NCI-H526 treated with DMSO at 0.1 percent for 48 hours (cell line): ENCODE measurements around the gene CAMK2N1.

Experiments used
- DNase-seq: peaks from one replicate; lab custom pipeline; 2025; lab: John Stamatoyannopoulos, UW

CAMK2N1 gene

DNA sequence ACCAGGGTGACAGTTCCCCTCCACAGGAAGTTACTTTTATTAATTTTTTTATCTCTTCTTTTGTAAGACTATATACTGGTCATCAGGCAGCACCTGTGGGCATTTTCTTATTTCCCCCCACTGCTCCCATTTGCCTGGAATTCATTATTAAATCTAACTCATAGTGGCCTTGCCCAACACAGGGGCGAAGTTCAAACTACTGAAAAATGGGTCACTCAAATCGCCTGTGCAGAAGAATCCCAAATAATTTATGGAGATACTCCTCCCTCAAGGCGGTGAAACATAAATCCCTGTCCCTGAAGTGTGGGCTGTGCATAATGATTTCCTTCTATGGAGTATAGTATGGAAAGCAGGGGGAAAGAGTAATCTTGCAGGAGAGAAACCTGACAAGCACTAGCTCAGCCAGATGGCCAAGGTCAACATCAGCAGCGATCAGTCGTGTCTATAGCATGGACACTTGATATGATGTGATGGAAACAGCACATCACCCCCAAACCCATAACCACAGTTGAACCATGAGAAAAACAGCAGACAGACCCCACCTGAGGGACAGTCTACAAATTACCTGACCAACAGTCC, 7.9 kb downstream of the CAMK2N1 start:
- DNase-seq, result no peak

DNA sequence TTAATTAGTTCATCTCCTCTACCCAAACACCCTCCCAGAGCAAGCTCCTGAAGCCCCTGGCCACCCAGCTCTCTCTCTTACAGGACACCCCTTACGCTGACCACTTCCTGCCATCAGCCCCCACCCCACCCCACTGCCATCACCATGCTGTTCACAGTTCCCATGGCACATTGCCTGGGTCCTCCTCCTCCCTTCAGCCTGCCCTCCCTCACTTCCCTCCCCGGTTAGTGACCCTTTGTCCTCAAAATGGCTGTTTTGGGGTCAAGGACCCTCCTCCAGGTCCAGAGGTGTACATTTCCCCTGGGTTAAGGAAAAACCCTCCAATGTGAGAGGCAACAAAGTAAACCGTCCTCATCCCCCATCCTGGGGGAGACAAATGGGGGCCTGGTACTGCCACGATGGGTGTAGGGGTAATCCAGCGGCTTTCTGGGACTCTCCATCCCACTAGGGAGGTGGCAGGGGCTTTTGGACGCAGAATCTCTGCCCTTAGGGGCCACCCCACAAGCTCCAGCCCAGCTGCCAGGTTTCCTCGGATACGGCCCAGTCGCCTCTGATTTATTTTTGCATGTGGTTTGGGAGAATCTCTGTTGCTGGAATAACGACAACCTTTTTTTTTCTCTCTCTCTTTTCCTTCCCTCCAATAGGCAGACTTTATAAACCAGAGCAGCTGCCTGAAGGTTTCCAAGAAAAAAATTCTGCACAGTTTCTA, 8.5 kb downstream of the CAMK2N1 start:
- DNase-seq, result no peak

DNA sequence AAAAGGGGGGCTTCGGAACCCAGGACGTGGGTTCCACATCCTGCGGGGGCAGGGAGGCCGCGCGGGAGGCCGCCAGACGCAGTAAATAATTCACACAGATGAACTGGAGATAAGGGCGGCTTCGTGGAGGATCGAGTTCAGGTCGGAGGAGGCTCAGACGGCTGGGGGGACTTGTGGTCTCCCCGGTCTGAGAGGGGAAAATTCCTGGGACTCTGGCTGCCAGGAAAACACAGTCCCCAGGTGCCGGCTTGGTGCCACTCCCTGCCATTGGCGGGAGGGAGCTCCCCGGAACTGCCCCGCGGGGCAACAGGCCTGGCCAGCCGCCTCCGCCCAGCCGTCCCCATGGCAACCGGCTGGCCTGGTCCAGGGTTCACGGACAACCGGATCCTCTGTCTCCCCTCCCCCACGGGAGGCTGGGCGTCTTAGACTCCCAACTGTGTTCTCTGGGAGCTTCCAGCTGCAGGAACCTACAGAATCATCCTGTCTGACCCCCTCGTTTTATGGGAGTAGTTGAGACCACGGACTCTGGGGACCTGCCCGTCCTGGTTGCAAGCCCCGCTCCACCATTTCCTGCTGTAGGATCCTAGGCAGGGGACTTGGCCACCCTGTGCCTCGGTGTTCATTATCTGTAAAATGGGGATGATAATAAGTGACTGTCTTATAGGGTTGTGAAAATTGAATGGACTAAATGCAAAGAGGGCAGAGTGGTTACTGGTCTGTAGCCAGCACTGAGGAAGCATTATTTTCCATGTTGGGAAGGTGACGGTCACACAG, 9.6 kb downstream of the CAMK2N1 start:
- DNase-seq, result no peak

DNA sequence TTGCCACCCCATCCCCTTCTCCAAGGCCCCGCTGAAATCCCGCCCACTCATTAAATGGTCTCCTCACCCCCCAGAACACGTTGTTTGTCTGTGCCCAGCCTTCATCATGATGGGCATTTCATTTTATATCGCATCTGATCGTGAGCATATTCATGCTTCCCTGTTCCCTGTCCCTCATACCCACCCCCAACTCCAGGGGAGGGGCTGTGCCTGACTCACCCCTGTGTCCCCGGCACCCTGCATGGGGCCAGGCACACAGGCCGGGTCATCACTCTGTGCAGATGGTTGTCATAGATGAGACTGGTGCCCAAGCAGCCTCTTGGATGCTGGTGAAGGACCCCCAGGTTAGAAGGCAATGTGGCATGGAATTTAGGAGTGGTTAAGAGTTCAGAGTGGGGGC, 11.0 kb downstream of the CAMK2N1 start:
- DNase-seq, result no peak

DNA sequence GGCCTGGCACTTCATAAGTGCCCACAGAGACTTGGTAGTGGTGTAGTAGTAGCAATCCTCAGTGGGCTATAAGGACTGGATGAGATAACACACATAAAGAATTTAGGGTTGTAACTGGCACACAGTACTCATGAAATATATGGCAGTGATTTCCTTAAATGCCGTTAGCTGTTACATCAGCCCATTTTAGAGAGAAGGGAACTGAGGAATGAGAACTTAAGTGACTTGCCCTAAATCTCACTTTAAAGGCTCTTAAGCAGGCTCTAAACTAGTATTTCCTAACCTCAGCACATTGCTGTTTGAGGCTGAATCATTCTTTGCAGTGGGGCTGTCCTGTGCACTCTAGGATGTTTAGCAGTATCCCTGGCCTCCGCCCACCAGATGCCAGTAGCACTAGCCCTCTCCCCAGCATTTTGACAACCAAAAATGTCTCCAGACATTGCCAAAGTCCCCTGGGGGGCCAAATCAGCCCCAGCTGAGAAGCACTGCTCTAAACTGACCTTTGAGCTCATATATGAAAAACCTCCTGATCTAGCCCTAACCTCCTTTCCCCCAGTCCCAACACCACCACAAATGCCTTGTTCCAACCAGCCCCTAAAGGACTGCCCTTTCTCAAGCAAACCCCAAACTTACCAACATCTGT, 11.6 kb downstream of the CAMK2N1 start:
- DNase-seq, result no peak

DNA sequence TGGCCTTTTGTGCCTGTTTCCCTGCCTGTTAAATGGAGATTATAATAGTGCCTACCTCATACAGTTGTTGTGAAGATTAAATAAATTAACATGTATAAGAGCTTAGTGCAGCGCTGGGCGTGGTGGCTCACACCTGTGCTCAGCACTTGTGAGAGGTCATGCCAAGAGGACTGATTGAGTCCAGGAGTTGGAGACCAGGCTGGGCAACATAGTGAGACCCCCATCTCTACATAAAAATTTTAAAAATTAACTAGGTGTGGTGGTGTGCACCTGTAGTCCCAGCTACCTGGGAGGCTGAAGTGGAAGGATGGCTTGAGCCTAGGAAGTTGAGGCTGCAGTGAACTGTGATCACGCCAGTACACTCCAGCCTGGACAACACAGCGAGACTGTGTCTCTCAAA, 12.1 kb downstream of the CAMK2N1 start:
- DNase-seq, result no peak

DNA sequence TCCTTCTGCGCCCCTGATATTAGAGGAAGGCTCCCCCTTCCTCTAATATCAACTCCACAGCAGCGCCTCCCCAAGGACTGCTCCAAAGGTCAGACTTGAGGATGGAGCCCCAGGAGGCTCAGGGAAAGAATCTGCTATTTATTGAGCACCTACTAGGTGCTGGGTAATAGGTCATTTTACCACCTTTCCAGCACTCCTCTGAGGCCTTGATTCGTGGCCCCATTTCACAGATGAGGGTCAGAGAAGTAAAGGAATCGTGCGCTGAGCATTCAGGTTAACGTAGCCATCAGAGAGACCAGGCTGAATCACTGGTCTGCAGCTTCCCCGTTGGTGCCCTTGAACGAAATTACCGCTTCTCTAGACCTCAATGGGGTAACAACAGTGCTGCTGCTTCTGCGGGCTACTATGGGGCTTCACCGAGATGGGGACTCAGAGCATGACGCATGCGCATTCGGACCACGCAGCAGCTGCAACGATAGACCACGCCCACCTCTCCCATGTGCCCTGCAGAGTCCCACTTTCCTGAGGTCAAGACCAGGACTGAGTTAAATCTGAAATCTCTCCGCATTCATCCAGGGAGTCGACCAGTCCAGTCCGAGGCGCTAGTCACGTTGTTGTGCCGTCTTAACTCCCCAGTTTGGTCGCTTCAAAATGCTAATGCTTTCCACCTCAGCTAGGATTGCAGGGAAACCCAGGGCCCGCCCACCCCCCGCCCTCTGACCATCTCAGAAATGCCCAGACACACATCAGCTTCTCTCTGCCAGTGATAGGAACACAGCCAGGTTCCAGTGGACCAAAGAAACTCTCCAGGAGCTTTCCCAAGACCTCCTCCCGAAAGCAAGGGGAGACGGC, 12.9 kb downstream of the CAMK2N1 start:
- no peak for DNase-seq

DNA sequence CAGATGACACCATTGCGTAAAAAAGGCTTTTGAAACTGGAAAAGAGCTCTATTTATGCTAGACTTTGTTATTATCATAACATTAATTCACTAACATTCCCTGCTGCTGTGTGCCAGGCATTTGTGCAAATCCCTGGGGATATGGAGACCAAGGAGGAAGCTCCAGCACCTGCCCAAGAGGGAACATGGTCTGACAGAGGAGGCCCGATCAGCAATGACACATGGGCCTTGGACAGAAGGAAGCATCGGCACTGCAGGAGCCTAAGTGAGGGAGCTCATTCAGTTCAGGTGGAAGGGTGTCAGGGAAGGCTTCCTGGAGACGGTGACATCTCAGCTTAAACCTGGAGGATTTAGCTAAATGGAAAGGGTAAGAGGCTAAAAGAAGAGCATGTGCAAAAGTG, 13.9 kb downstream of the CAMK2N1 start:
- no peak for DNase-seq

DNA sequence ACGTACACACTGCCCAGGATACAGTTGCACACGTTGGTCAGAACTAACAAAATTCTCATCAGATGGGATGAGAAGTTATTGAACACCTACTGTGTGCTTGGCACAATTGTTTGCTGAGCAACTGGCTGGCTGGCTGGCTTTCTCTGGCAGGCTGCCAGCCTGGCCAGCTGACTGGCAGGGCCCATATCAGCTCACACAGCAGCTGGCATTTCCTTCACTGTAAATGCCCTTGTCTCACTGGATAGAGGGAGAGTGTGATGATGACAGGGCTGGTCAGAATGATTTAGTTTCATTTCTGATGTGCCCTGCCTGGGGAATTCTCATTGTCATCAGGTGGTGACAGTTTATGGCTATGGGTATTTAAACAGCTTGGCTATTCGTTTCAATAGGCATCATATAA, 15.8 kb downstream of the CAMK2N1 start:
- no peak for DNase-seq

DNA sequence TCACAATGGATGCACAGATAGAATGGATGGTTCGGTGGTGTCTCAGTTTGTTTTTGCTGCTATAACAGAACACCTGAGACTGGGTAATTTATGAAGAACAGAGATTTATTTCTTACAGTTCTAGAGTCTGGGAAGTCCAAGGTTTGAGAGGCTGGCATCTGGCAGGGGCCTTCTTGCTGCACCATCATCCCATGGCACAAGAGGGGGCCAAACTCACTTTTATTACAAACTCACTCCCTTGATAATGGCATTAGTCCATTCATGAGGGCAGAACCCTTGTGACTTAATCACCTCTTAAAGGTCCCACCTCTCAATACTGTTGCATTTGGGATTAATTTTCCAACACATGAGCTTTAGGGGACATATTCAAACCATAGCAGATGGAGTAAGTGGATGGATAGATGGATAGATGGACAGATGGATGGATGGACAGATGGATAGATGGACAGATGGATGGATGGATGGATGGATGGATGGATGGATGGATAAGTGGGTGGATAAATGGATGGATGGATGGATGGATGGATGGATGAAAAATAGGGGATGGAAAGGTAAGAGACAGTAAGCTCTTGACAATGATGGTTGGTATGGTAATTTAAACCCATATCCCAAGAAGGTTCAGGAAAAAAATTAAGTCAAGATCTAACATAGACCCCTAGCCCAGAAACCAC, 16.5 kb downstream of the CAMK2N1 start:
- no peak for DNase-seq

DNA sequence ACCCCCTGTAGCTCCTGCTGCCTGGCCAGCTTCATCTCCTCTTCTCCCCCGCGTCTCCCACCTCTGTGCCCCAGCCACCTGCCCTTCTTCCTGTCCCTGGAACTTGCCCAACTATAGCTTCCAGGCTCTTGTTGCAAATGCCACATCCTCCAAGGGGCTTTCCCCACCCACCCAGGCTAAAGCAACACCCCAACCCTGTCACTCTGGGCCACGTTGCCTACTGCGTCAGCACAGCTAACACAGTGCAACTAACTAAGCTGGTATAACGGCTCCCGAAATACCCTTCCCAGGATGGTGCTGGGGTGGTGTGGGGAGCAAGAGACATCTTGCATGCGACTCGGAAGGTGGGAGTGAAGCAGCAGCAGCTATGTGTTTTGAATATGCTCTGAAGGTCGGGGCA, 19.7 kb downstream of the CAMK2N1 start:
- DNase-seq, result no peak

DNA sequence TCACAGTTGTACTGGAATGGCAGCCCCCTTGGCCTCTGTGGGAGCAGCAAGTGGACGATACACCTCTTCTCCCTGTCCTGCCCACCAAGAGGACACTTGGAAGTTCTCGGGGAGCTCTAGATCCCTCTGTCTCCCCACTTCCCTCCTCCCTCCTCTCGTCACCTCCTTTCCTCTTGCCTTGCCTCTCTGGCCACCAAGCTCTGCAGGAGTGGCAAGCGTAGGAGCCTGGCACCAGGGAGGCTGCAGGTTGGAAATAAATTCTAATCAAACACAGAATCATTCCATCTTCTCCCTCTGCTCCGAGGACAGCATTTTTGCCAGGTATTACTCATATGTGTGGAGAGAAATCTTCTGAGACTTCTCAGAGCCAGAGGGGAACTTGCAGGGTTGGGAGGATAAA, 20.8 kb downstream of the CAMK2N1 start:
- DNase-seq, result no peak

DNA sequence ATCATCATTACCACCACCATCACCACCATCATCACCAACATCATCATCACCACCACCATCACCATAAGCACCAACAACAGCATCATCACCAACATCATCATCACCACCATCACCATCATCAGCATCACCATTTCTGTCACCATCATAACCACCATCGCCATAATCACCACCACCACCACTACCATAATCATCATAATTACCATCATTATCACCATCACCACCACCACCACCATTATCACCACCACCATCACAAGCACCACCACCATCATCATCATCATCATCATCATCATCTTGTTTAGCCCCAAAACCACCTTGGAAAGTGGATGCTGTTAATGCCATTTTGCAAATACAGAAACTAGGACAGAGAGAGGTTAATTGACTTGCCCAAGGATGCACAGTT, 22.5 kb downstream of the CAMK2N1 start:
- DNase-seq, result no peak

DNA sequence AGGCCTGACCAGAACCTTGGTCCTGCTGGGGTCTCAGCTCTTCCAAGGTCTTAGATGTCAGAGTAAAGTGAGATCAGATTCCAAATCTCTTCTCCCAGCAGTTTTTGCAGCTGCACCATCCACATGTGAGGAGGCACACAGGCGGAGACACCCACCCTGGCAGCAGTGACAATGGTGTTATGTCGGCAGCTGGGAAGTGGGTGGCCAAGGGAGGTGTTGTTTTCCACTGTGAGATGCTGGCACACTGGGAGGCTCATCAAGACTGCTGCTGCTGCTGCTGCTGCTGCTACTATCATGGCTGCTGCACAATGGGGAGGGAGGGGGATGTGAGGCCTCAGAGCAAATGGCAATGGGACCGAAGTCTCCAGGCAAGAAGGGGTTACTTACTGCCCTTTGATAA, 23.6 kb downstream of the CAMK2N1 start:
- DNase-seq, result no peak

DNA sequence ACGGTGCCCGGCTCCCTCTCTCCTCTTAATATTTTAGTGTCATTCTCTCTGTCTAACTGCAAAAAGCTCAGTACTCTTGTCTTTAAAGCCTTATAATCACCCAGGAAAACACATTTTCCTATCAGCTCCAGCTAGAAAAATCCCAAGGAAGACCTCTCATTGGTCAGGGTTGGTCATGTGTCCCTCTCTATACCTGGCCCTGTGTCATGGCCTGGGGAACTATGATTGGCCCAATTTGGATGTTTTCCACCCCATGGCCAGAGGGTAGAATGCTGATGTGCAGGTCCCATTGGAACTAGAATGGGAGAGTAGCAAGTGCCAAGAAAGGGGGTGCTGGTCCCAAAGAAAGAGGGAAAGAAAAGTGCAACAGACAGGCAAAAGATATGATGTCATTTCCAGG, 27.3 kb downstream of the CAMK2N1 start:
- no peak for DNase-seq

DNA sequence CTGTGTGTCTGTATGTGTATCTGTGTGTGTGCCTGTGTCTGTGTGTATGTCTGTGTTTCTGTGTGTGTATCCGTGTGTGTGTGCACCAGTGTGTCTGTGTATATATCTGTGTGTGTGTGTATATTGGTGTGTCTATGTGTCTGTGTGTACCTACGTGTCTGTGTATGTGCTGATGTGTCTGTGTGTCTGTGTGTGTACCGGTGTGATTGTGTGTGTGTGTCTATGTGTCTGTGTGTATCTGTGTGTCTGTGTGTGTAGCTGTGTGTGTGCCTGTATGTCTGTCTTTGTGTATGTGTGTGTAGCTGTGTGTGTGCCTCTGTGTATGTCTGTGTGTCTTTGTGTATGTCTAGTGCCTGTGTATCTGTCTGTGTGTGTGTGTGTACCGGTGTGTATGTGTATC, 32.0 kb downstream of the CAMK2N1 start:
- no peak for DNase-seq

DNA sequence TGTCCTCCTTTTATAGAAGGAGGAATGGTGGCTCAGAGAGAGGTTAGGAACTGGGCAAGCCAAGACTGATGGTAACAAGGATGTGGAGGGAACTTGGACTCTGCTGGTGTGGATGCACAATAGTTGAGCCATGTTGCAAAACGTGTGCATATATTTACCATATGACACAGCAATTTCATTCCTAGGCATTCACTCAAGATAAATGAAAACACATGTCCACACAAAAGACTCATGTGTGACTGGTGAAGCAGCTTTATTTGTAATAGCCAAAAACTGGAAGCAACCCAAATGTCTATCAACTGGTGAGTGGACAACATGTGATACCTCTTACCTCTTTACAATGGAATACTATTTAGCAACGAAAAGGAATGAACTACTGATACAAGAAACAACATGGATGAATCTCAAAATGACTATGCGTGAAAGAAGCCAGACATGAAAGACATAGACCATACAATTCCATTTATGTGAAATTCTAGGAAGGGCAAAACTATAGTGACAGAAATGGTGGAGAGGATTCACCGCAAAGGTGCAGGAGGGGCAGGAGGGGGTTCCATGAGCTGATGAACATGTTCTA, 36.2 kb downstream of the CAMK2N1 start:
- no peak for DNase-seq

DNA sequence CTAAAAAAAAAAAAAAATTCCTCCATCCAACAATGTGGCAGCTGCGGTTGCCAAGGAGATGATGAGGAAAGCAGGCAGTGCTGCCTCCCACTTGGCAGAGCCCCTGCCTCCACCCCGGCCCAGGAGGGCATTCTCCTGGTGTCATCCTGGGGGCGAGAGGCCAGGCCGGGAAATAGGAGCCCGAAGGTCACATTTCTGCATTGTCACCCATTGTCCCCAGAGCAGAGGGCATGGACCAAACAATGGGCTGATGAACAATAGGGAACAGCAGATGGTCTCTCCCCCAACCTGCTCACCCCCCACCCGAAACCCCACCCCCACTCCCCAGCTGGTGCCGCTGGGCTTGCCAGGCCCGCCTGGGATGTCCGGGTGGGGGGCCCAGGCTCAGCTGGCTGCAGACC, 37.3 kb downstream of the CAMK2N1 start:
- DNase-seq, result no peak

DNA sequence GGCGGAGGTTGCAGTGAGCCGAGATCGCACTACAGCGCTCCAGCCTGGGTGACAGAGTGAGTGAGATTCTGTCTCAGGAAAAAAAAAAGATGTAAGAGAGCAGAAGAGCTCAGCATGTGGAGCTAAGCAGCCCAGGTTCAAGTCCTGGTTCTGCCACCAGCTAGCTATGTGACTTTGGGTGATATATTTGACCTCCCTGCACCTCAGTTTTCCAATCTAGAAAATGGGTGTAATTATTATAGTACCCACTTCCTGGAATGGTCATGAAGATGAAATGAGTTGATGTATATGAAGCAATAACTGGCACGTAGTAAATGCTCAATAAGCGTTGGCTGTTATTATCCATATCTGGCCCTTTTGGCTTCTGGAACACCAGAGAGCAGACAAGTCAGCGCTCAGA, 38.2 kb downstream of the CAMK2N1 start:
- no peak for DNase-seq

DNA sequence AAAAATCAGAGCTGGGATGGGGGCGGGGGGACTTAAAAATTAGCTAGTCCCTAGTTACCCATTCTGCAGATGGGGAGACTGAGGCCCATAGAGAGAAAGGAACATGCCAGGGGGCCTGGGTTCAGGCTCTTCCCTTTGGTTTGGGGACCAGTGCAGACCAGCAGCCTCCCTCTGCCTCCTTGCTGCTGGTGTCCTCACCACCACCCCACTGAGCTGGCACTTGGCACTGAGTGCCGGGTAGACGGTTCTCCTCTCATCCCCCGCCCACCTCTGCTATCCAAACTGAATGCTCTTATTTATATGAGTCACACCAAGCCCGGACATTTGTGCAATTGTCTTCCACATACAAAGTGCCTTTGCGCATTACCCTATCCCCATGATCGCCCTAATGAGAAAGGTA, 39.2 kb downstream of the CAMK2N1 start:
- no peak for DNase-seq

DNA sequence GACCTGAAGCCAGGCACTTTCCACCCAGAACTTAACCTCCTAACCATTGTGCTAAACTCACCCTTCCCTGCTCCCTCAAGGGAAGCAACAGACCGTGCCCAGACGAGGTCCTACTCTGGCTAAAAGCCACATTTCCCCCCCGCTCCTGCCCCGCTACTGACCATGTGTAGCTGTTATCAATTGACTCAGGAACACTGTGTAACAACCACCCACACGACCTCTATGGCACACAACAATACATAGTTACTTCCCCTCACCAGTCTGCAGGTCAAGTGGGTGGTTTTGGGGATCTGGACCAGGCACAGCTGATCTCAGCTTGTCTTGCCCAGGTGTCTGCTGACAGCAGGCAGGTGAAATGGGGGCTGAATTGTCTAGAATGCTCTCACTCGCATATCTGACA, 40.1 kb downstream of the CAMK2N1 start:
- DNase-seq, result no peak
